ENCODE measurements around the gene ABCG4.
A peak's percentile ranks its signal among the peaks of the same experiment; 100 is the strongest.
"Not testable (repeated sequence)": the region's sequence is repeated elsewhere in the genome, so short reads cannot be mapped to it uniquely, and the experiment has no call there.

Gene ABCG4

DNA sequence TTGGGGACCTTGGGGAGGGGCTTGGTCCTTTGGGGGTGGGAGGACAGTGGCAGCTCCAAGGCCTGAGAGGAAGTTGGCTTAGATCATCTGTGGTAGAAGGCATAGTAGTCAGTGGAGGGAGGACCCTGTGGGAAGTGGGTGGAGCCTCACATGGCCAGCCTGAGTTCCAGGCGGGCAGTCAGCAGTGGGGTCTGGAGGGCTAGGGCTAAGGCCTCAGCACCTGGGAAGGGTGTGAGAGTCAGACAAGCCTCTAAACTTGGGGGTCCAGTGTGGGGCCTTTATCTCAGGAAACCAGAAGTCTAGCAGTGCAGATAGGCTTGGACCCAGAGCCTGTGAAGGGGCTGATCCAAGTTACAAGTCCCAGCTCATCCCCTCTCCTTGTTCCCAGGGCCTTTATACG lies 23.7 kb downstream of the ABCG4 start:
- no peak overlapping the region for H3K27ac Mint-ChIP-seq
- H3K4me1 Mint-ChIP-seq: peaks cover 2% of the 10 kb centered on the region
- H3K9me3 Mint-ChIP-seq: no peaks in the 10 kb centered on the region
- no peak for DNase-seq (ENCODE audit: low spot score in 2 of 2)
- peaks cover 6% of the 10 kb centered on the region for H3K36me3 Mint-ChIP-seq
- H3K27me3 Mint-ChIP-seq: no peaks in the 10 kb centered on the region
- no peak overlapping the region for H3K4me3 Mint-ChIP-seq
- ATAC-seq (ENCODE audit: low read depth): no peak

DNA sequence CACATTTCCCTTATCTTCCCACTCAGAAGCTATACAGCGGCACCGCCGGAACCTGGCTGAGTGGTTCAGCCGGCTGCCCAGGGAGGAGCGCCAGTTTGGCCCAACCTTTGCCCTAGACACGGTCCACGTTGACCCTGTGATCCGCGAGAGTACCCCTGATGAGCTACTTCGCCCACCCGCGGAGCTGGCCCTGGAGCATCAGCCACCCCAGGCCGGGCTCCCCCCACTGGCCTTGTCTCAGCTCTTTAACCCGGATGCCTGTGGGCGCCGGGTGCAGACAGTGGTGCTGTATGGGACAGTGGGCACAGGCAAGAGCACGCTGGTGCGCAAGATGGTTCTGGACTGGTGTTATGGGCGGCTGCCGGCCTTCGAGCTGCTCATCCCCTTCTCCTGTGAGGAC lies 24.6 kb downstream of the ABCG4 start:
- H3K27ac Mint-ChIP-seq: no peak overlapping the region
- H3K27me3 Mint-ChIP-seq: no peaks in the 10 kb centered on the region
- peaks cover 6% of the 10 kb centered on the region for H3K36me3 Mint-ChIP-seq
- peaks cover 2% of the 10 kb centered on the region for H3K4me1 Mint-ChIP-seq
- ATAC-seq (ENCODE audit: low read depth) (no peak), DNase-seq (ENCODE audit: low spot score in 2 of 2) (no peak)
- H3K4me3 Mint-ChIP-seq: no peak overlapping the region
- no peaks in the 10 kb centered on the region for H3K9me3 Mint-ChIP-seq

DNA sequence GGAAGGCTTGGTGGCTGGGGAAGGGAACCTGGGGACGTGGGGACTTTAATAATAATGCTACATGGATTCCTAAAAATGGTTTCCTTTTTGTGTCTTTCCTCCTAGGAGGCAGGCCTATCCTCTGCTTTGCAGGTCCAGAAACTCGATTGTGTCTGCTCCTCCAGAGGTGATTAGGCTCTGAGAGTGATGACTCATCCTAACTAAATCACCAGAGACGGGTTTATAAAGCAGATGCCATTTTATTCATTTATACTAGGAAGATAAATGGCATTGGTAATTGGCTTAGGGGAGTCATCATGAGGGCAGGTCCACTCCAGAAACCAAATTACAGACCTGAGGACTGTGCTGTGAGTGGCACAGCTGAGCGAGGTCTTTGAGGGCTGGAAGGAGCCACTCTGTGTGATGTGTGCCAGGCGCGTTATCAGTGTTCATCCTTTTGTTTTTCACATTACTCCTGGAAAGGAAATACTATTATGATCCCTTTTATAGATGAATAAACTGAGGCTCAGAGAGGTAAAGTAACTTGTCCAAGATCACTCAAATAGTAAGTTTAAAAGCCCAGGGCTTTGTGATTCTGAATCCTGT lies 26.7 kb downstream of the ABCG4 start:
- no peaks in the 10 kb centered on the region for H3K4me1 Mint-ChIP-seq
- H3K27ac Mint-ChIP-seq: no peak overlapping the region
- ATAC-seq (ENCODE audit: low read depth) (no peak), DNase-seq (ENCODE audit: low spot score in 2 of 2) (no peak)
- no peaks in the 10 kb centered on the region for H3K9me3 Mint-ChIP-seq
- no peaks in the 10 kb centered on the region for H3K27me3 Mint-ChIP-seq
- H3K36me3 Mint-ChIP-seq: peaks cover 12% of the 10 kb centered on the region
- H3K4me3 Mint-ChIP-seq: no peak overlapping the region

DNA sequence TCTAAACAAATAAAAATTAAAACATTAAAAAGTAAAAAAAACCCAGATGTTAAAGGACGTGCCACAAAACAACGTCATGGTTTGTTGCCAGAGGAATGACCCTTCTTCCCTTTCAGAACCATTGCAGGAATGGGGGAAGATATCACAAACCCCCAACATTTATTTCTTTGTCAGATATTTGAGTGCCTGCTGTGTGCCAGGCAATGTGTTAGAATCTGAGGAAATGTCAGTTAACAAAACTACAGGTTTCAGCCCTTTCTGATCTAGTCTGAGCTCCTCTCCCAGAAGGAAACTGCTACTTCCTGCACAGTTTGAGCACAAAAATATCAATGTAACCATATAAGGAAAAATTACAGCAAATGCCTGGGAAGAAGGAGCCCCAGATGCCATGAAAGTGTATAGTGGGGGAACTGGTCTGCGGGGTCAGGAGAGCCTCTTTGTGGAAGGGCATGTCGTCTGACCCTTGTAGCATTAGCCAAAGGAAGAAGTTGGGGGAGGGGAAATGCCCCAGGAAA lies 29.4 kb downstream of the ABCG4 start:
- Mint-ChIP-seq H3K4me1 (no peaks in the 10 kb centered on the region), H3K9me3 (no peaks in the 10 kb centered on the region), H3K27ac (no peak overlapping the region), H3K27me3 (no peaks in the 10 kb centered on the region), H3K36me3 (peaks cover 20% of the 10 kb centered on the region), H3K4me3 (no peak overlapping the region)
- DNase-seq (ENCODE audit: low spot score in 2 of 2) (no peak), ATAC-seq (ENCODE audit: low read depth) (no peak)

DNA sequence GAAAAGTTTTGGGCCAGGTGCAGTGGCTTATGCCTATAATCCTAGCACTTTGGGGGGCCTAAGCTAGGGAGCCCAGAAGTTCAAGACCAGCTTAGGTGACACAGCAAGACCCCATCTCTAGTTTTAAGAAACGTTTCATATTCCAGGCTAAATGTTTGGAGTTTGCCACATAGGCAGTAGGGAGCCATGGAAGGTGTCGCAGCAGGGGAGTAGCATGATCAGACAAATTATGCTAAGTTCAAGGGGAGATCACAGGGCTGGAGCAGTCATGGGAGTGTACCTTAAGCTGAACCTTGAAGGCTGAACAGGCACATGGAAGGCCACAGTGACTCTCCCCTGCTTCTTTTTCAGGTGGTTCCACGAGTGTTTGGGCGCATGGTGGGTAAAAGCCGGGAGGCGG lies 30.5 kb downstream of the ABCG4 start:
- ATAC-seq (ENCODE audit: low read depth) (no peak), DNase-seq (ENCODE audit: low spot score in 2 of 2) (no peak)
- peaks cover 2% of the 10 kb centered on the region for H3K4me1 Mint-ChIP-seq
- no peaks in the 10 kb centered on the region for H3K9me3 Mint-ChIP-seq
- H3K36me3 Mint-ChIP-seq: peaks cover 17% of the 10 kb centered on the region
- H3K27ac Mint-ChIP-seq: no peak overlapping the region
- H3K4me3 Mint-ChIP-seq: no peak overlapping the region
- H3K27me3 Mint-ChIP-seq: no peaks in the 10 kb centered on the region

DNA sequence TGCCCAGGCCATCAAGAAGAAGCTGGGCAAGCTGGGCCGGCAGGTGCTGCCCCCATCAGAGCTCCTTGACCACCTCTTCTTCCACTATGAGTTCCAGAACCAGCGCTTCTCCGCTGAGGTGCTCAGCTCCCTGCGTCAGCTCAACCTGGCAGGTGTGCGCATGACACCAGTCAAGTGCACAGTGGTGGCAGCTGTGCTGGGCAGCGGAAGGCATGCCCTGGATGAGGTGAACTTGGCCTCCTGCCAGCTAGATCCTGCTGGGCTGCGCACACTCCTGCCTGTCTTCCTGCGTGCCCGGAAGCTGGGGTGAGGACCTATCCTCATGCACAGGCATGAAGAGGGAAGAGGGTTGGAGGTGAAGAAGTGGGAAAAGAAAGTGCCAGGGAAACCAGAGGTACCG lies 31.1 kb downstream of the ABCG4 start:
- Mint-ChIP-seq H3K9me3 (no peaks in the 10 kb centered on the region), H3K4me3 (no peak overlapping the region), H3K27me3 (no peaks in the 10 kb centered on the region), H3K36me3 (peaks cover 14% of the 10 kb centered on the region), H3K4me1 (peaks cover 2% of the 10 kb centered on the region), H3K27ac (no peak overlapping the region)
- ATAC-seq (ENCODE audit: low read depth) (no peak), DNase-seq (ENCODE audit: low spot score in 2 of 2) (no peak)

DNA sequence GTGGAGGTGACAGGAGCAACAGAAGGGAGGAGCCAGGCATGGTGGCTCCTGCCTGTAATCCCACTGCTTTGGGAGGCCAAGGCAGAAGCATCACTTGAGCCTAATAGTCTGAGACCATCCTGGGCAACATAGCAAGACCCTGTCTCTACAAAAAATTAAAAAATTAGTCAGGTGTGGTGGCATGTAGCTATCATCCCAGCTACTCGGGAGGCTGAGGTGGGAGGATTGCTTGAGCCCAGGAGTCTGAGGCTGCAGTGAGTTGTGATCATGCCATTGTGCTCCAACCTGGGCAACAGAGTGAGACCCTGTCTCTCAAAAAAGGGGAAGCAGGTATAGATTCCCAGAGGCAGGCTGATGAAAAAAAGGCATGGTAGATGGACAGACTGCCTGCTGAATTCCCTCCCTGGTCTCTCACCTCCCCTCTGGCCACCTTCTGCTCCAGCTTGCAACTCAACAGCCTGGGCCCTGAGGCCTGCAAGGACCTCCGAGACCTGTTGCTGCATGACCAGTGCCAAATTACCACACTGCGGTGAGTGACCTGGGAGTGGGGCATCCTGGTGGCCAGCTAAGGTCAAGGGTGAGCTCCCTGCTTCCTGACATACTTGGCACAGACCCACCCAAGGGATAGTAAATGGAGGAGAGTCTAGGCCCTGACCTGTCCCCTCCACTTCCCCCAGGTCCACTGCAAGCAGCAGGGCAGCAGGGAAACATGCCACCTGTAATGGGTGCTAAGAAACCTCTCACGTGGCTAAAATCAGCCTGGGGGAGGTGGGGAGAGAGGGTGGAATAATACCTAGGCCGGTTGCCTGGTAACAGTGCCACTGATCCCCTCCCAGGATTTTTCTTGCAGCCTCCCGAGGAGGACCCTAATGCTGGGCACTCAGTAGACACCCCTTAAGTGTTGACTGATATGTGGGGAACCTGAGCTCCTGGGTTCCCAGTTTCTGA lies 32.2 kb downstream of the ABCG4 start:
- H3K27ac Mint-ChIP-seq: no peak overlapping the region
- ATAC-seq (ENCODE audit: low read depth): no peak
- H3K4me3 Mint-ChIP-seq: no peak overlapping the region
- peaks cover 14% of the 10 kb centered on the region for H3K36me3 Mint-ChIP-seq
- H3K4me1 Mint-ChIP-seq: peaks cover 2% of the 10 kb centered on the region
- DNase-seq (ENCODE audit: low spot score in 2 of 2): no peak
- H3K27me3 Mint-ChIP-seq: peaks cover 3% of the 10 kb centered on the region
- no peaks in the 10 kb centered on the region for H3K9me3 Mint-ChIP-seq

DNA sequence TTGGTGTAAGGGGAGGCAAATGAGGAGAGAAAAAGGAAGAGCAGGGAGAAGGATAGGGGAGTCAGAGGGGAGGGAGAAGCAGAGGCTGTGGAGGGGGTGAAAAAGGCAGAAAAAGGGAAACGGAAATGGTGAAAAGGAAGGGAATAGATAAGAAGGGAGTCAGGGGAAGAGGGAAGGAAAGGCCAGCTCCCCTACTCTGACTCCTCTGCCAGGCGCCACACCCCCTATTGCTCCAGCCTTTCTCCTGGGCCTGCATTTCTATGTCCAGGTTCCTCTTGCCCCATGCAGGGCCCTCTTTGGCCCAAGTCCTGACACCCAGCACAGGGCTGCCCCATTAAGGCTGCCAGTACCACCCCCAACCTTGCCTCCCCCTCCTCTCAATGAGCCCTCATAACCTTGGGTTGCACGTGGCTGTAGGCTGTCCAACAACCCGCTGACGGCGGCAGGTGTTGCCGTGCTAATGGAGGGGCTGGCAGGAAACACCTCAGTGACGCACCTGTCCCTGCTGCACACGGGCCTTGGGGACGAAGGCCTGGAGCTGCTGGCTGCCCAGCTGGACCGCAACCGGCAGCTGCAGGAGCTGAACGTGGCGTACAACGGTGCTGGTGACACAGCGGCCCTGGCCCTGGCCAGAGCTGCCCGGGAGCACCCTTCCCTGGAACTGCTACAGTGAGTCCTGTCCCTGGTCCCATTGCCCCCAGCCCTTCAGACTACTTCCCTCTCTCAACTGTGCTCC lies 33.0 kb downstream of the ABCG4 start:
- DNase-seq (ENCODE audit: low spot score in 2 of 2): no peak
- Mint-ChIP-seq H3K27ac (no peak overlapping the region), H3K36me3 (peaks cover 14% of the 10 kb centered on the region), H3K9me3 (no peaks in the 10 kb centered on the region), H3K4me1 (peaks cover 2% of the 10 kb centered on the region), H3K27me3 (peaks cover 3% of the 10 kb centered on the region), H3K4me3 (no peak overlapping the region)
- ATAC-seq (ENCODE audit: low read depth): no peak

DNA sequence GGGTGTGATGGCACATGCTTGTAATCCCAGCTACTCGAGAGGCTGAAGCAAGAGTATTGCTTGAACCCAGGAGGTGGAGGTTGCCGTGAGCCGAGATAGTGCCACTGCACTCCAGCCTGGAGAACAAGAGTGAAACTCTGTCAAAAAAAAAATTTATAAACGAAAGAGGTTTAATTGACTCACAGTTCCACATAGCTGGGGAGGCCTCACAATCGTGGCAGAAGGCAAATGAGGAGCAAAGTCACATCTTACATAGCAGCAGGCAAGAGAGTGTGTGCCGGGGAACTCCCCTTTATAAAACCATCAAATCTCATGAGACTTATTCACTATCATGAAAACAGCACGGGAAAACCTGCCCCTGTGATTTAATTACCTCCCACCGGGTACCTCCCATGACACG lies 35.5 kb downstream of the ABCG4 start:
- ATAC-seq (ENCODE audit: low read depth): peak; percentile 26
- H3K4me1 Mint-ChIP-seq; DNase-seq (ENCODE audit: low spot score in 2 of 2); H3K27me3 Mint-ChIP-seq; H3K4me3 Mint-ChIP-seq; H3K9me3 Mint-ChIP-seq: not testable (repeated sequence)
- H3K27ac Mint-ChIP-seq: peak overlapping the region; percentile 12
- peaks cover 12% of the 10 kb centered on the region for H3K36me3 Mint-ChIP-seq

DNA sequence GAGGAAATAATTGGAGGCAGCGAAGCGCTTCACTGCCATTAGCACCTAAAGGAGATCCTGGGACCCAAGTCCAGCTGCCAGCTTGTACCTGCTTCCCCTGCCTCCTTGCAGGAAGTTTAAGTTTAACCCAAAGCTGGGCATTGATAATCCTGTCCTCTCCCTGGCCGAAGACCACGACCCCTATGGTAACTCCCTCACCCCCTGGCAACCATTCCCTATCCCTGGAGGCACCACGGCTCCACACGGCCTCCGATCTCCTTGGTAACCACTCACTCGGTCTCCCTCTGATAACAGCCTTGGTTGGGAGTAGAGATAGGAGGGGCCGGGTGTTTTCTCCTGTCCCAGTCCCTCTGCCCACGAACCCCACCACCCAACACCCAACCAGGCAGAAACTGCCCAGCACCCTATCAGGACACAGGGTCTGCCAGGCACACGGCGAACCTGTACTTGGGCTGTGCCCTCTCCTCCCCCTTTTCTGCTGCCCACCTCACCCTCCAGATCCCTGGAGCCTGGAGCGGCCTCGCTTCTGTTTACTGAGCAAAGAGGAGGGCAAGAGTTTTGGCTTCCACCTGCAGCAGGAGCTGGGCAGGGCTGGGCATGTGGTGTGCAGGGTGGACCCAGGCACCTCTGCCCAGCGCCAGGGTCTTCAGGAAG lies 37.3 kb downstream of the ABCG4 start:
- peaks cover 8% of the 10 kb centered on the region for H3K36me3 Mint-ChIP-seq
- no peak for DNase-seq (ENCODE audit: low spot score in 2 of 2)
- peaks cover 3% of the 10 kb centered on the region for H3K27me3 Mint-ChIP-seq
- H3K4me3 Mint-ChIP-seq: no peak overlapping the region
- H3K9me3 Mint-ChIP-seq: no peaks in the 10 kb centered on the region
- no peak for ATAC-seq (ENCODE audit: low read depth)
- no peak overlapping the region for H3K27ac Mint-ChIP-seq
- peaks cover 2% of the 10 kb centered on the region for H3K4me1 Mint-ChIP-seq

DNA sequence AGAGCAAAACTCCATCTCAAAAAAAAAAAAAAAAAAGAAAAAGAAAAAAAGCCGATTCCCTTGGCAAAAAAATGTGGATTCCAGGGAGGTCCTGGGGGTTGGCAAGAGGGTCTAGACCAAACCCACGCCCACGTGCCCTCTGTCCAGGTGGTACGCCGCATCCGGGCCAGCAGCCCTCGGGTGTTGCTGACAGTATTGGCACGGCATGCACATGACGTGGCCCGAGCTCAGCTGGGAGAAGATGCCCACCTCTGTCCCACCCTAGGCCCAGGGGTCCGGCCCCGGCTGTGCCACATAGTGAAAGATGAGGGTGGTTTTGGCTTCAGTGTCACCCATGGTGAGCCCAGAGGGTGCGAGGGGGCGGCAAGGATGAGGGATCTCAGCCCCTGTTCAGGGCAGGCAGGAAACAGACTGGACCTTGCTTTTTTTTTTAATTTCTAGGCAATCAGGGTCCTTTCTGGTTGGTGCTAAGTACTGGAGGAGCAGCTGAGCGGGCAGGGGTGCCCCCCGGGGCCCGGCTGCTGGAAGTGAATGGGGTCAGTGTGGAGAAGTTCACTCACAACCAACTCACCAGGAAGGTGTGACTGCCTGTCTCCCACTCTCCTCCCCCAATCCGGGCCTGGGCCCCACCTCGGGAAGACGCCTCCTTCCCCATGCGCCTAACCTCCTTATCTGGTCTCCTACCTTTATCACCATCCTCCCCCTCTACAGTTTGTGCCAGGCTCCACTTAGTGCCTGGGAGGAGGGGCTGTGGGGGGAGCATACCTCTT lies 38.5 kb downstream of the ABCG4 start:
- ATAC-seq (ENCODE audit: low read depth) (no peak), DNase-seq (ENCODE audit: low spot score in 2 of 2) (no peak)
- Mint-ChIP-seq H3K27ac (no peak overlapping the region), H3K4me1 (peaks cover 2% of the 10 kb centered on the region), H3K36me3 (peaks cover 4% of the 10 kb centered on the region), H3K9me3 (no peaks in the 10 kb centered on the region), H3K27me3 (peaks cover 3% of the 10 kb centered on the region), H3K4me3 (no peak overlapping the region)

DNA sequence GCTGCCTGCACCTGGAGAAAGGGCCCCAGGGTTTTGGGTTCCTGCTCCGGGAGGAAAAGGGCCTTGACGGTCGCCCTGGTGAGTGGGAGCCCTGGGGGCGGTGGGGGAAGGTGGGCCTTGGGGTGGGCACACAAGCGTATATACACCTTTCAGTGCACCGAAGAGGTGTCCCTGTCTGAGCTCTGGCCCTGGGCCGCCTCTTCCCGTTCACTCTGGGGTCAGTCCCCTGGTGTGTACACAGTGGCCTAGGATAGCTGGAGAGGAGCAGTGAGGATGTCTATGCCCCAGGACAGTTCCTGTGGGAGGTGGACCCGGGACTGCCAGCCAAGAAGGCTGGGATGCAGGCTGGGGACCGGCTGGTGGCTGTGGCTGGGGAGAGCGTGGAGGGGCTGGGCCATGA lies 39.2 kb downstream of the ABCG4 start:
- H3K4me3 Mint-ChIP-seq: no peak overlapping the region

DNA sequence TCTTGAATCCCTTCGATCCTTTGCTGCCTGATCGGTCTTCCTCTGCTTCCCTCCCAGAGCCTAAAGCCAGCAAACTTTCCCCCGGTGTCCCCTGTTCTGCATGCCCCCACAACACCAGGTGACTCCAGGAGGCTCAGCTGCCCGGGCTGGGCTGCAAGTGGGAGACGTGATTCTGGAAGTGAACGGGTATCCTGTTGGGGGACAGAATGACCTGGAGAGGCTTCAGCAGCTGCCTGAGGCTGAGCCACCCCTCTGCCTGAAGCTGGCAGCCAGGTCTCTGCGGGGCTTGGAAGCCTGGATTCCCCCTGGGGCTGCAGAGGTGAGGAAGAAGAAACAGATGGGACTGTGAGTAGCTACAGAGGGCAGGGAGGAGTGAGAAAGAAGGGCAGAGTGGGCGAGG lies 40.0 kb downstream of the ABCG4 start:
- H3K4me1 Mint-ChIP-seq: peaks cover under 1% of the 10 kb centered on the region
- DNase-seq (ENCODE audit: low spot score in 2 of 2) (no peak), ATAC-seq (ENCODE audit: low read depth) (no peak)
- H3K4me3 Mint-ChIP-seq: no peak overlapping the region
- peaks cover 4% of the 10 kb centered on the region for H3K27me3 Mint-ChIP-seq
- no peaks in the 10 kb centered on the region for H3K9me3 Mint-ChIP-seq
- no peak overlapping the region for H3K27ac Mint-ChIP-seq
- H3K36me3 Mint-ChIP-seq: no peaks in the 10 kb centered on the region

More for the DNA sequence above, 39.2 kb downstream of the ABCG4 start:
- DNase-seq (ENCODE audit: low spot score in 2 of 2) (no peak), ATAC-seq (ENCODE audit: low read depth) (no peak)
- peaks cover 3% of the 10 kb centered on the region for H3K27me3 Mint-ChIP-seq
- H3K9me3 Mint-ChIP-seq: no peaks in the 10 kb centered on the region
- no peaks in the 10 kb centered on the region for H3K36me3 Mint-ChIP-seq
- H3K4me1 Mint-ChIP-seq: peaks cover 2% of the 10 kb centered on the region
- no peak overlapping the region for H3K27ac Mint-ChIP-seq
